ENCODE results near the gene MVB12B.

The MVB12B gene

DNA sequence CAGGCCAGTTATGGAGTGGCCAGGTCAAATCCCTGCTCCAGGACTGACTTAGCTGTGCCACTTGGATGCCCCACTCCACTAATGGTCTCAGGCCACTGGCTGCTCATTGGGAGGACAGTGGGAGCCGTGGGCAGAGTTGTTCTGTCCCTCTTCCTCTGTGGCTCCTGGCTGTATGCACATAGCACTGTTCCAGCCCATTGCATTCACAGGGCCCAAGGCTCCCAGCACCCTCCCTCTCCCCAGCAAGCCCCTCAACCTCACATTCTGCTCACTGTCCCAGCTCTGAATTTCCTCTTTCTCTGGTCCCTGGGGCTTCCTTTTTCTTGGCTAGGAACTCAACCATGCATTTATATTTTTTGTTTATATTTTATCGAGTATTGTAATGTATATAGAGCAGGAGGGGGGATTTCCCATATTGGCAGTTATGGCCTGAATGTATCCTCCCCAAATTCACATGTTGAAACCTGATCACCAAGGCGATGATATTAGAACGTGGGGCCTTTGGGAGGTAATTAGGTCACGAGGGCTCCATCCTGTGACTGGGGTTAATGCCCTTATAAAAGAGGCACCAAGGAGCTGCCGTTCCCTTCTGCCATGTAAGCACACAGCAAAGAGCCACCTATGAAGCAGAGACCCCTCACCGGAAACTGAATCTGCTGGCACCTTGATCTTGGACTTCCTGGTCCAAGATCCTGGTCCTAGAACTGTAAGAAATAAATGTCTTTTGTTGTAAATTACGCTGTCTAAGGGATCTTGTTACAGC, 17.0 kb upstream of the MVB12B start:
- H4K91ac ChIP-seq (ENCODE audit: low read depth, low read length) = no peak overlapping the region
- H2BK120ac ChIP-seq (ENCODE audit: insufficient read depth, low read length, poor library complexity) = no peak overlapping the region
- DNase-seq = no peak
- no peaks in the 10 kb centered on the region for H3K9me3 ChIP-seq (ENCODE audit: insufficient read depth, low read depth, low read length)
- no peaks in the 10 kb centered on the region for H3K36me3 ChIP-seq (ENCODE audit: control insufficient read depth in 1 of 2, insufficient read depth in 2 of 2, low read length in 2 of 2)
- no CpG with 5 or more reads among the region's 8 CpGs for WGBS (ENCODE audit: extremely low coverage, insufficient coverage, insufficient read length)
- no peaks in the 10 kb centered on the region for H3K79me2 ChIP-seq (ENCODE audit: control insufficient read depth, insufficient read depth, low read length, poor library complexity)
- no peak overlapping the region for H2BK12ac ChIP-seq (ENCODE audit: low read length)
- H3K27ac ChIP-seq (ENCODE audit: low read depth, low read length) = no peak overlapping the region
- no peaks in the 10 kb centered on the region for H3K27me3 ChIP-seq (ENCODE audit: insufficient read depth, low read length)
- H3K18ac ChIP-seq (ENCODE audit: low read length) = no peak overlapping the region
- H3K4me3 ChIP-seq (ENCODE audit: low read depth, low read length) = no peak overlapping the region
- peak overlapping the region; percentile 21 for H4K8ac ChIP-seq (ENCODE audit: low read depth, low read length)
- no peak overlapping the region for H3K4me2 ChIP-seq (ENCODE audit: low read length)
- no peak overlapping the region for H2AK5ac ChIP-seq (ENCODE audit: low read length)
- H3K79me1 ChIP-seq (ENCODE audit: low read length) = peaks cover under 1% of the 10 kb centered on the region
- no peak overlapping the region for H3K9ac ChIP-seq (ENCODE audit: low read length)
- no peak overlapping the region for H2BK5ac ChIP-seq (ENCODE audit: low read depth, low read length, poor library complexity)
- H3K23ac ChIP-seq (ENCODE audit: low read length) = no peak overlapping the region
- H3K4me1 ChIP-seq (ENCODE audit: control insufficient read depth in 1 of 2, insufficient read depth in 2 of 2, low read length in 2 of 2) = peaks cover under 1% of the 10 kb centered on the region in 2 experiments
- no peak overlapping the region for H3K4ac ChIP-seq (ENCODE audit: low read depth, low read length)
- H3K14ac ChIP-seq (ENCODE audit: low read length) = no peak overlapping the region
- no peak overlapping the region for H2AFZ ChIP-seq (ENCODE audit: insufficient read depth, low read length, poor library complexity)
- H4K12ac ChIP-seq (ENCODE audit: low read depth, low read length) = no peak overlapping the region

DNA sequence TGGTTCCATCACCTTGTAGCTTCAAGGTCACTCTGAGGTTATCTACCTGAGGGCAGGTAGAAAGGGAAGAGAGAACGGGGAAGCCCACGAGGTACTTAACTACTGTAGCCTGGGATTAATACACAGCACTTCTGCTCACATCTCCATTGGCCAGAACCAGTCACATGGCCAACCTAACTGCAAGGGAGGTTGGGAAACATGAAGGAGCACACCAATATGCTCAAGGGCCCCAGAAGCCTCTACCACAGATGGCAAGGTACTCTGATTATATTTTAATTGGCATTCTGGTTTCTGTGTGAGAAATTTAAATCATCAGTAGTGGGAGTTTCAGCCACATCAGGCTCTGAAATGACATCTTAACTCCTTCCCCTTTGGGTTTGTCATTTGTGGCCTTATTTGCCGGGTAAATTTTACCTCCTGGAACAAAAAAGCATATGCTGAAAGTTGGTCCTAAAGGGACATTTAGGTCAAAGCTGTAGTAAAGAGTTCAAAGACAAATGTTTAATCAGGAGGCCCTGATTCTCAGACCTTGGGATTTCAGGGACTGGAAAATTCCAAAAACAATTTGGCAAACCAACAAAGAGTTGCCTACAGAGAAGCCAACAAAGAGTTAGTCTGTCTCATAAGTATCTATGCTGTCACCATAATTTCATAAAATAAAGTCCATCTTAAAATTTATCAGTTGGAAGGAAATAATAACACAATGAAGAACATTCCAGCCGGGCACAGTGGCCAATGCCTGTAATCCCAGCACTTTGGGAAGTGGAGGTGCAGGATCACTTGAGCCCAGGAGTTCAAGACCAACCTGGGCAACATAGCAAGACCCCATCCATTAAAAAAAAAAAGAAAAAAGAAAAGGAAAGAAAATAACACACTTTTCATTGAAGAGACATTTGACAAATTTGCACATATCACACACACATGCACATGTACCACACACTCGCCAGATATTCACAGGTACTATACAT, 13.8 kb upstream of the MVB12B start:
- H2BK5ac ChIP-seq (ENCODE audit: low read depth, low read length, poor library complexity) = no peak overlapping the region
- H3K23ac ChIP-seq (ENCODE audit: low read length) = no peak overlapping the region
- H3K9me3 ChIP-seq (ENCODE audit: insufficient read depth, low read depth, low read length) = no peaks in the 10 kb centered on the region
- H4K91ac ChIP-seq (ENCODE audit: low read depth, low read length) = no peak overlapping the region
- no CpG with 5 or more reads among the region's 5 CpGs for WGBS (ENCODE audit: extremely low coverage, insufficient coverage, insufficient read length)
- H4K8ac ChIP-seq (ENCODE audit: low read depth, low read length) = no peak overlapping the region
- no peaks in the 10 kb centered on the region for H3K79me1 ChIP-seq (ENCODE audit: low read length)
- no peak overlapping the region for H2AFZ ChIP-seq (ENCODE audit: insufficient read depth, low read length, poor library complexity)
- H4K12ac ChIP-seq (ENCODE audit: low read depth, low read length) = no peak overlapping the region
- no peak overlapping the region for H3K4me3 ChIP-seq (ENCODE audit: low read depth, low read length)
- no peak overlapping the region for H2AK5ac ChIP-seq (ENCODE audit: low read length)
- H2BK120ac ChIP-seq (ENCODE audit: insufficient read depth, low read length, poor library complexity) = no peak overlapping the region
- no peak overlapping the region for H3K9ac ChIP-seq (ENCODE audit: low read length)
- no peak overlapping the region for H3K18ac ChIP-seq (ENCODE audit: low read length)
- H3K14ac ChIP-seq (ENCODE audit: low read length) = no peak overlapping the region
- H2BK12ac ChIP-seq (ENCODE audit: low read length) = no peak overlapping the region
- no peaks in the 10 kb centered on the region for H3K36me3 ChIP-seq (ENCODE audit: control insufficient read depth in 1 of 2, insufficient read depth in 2 of 2, low read length in 2 of 2)
- H3K4ac ChIP-seq (ENCODE audit: low read depth, low read length) = no peak overlapping the region
- no peaks in the 10 kb centered on the region for H3K79me2 ChIP-seq (ENCODE audit: control insufficient read depth, insufficient read depth, low read length, poor library complexity)
- no peak for DNase-seq
- no peak overlapping the region for H3K4me2 ChIP-seq (ENCODE audit: low read length)
- H3K27ac ChIP-seq (ENCODE audit: low read depth, low read length) = no peak overlapping the region
- no peaks in the 10 kb centered on the region for H3K4me1 ChIP-seq (ENCODE audit: control insufficient read depth in 1 of 2, insufficient read depth in 2 of 2, low read length in 2 of 2)
- no peaks in the 10 kb centered on the region for H3K27me3 ChIP-seq (ENCODE audit: insufficient read depth, low read length)

DNA sequence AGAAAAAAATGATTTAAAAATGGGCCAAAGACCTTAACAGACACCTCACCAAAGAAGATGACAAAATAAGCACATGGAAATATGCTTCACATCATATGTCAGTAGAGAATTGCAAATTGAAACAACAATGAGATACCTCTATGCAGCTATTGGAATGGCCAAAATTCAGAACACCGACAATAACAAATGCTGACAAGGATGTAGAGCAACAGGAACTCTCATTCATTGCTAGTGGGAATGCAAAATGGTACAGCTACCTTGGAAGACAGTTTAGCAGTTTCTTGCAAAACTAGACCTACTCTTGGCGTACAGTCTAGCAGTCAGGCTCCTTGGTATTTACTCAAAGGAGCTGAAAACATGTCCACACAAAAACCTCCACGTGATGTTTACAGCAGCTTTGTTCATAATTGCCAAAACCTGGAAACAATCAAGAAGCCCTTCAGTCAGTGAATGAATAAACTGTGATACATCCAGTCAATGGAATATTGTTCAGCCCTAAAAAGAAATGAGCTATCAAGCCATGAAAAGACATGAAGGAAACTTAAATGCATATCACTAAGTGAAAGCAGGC, 10.5 kb upstream of the MVB12B start:
- H2BK5ac ChIP-seq (ENCODE audit: low read depth, low read length, poor library complexity) = no peak overlapping the region
- H4K91ac ChIP-seq (ENCODE audit: low read depth, low read length) = no peak overlapping the region
- H3K4me2 ChIP-seq (ENCODE audit: low read length) = no peak overlapping the region
- H4K8ac ChIP-seq (ENCODE audit: low read depth, low read length) = no peak overlapping the region
- H3K79me2 ChIP-seq (ENCODE audit: control insufficient read depth, insufficient read depth, low read length, poor library complexity) = no peaks in the 10 kb centered on the region
- no peak overlapping the region for H4K12ac ChIP-seq (ENCODE audit: low read depth, low read length)
- no peak overlapping the region for H2AFZ ChIP-seq (ENCODE audit: insufficient read depth, low read length, poor library complexity)
- H3K4me1 ChIP-seq (ENCODE audit: control insufficient read depth in 1 of 2, insufficient read depth in 2 of 2, low read length in 2 of 2) = no peaks in the 10 kb centered on the region
- H3K4ac ChIP-seq (ENCODE audit: low read depth, low read length) = no peak overlapping the region
- no peaks in the 10 kb centered on the region for H3K9me3 ChIP-seq (ENCODE audit: insufficient read depth, low read depth, low read length)
- H3K27ac ChIP-seq (ENCODE audit: low read depth, low read length) = no peak overlapping the region
- no peak overlapping the region for H2AK5ac ChIP-seq (ENCODE audit: low read length)
- no peak for DNase-seq
- H3K36me3 ChIP-seq (ENCODE audit: control insufficient read depth in 1 of 2, insufficient read depth in 2 of 2, low read length in 2 of 2) = no peaks in the 10 kb centered on the region
- H3K9ac ChIP-seq (ENCODE audit: low read length) = no peak overlapping the region
- no peak overlapping the region for H3K14ac ChIP-seq (ENCODE audit: low read length)
- H2BK120ac ChIP-seq (ENCODE audit: insufficient read depth, low read length, poor library complexity) = no peak overlapping the region
- no peak overlapping the region for H3K23ac ChIP-seq (ENCODE audit: low read length)
- H3K4me3 ChIP-seq (ENCODE audit: low read depth, low read length) = no peak overlapping the region
- H3K27me3 ChIP-seq (ENCODE audit: insufficient read depth, low read length) = no peaks in the 10 kb centered on the region
- H2BK12ac ChIP-seq (ENCODE audit: low read length) = no peak overlapping the region
- H3K18ac ChIP-seq (ENCODE audit: low read length) = no peak overlapping the region
- H3K79me1 ChIP-seq (ENCODE audit: low read length) = no peaks in the 10 kb centered on the region
- WGBS (ENCODE audit: extremely low coverage, insufficient coverage, insufficient read length) = no CpG with 5 or more reads among the region's 3 CpGs

DNA sequence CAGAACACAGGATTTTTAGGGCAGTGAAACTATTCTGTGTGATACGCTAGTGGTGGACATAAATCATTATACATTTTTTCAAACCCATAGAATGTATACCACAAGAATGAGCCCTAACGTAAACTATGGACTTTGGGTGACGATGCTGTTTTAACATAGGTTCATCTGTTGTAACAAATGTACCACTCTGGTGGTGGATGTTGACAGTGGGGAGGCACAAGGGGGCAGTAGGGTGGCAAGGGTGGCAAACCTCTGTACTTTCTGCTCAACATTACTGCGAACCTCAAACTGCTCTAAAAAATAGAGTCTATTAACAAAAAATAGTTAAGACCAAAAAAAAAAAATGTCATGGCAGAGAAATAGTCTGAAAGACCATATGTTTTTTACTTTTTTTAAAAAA, 9.1 kb upstream of the MVB12B start:
- H3K79me1 ChIP-seq (ENCODE audit: low read length) = no peaks in the 10 kb centered on the region
- no peak overlapping the region for H3K23ac ChIP-seq (ENCODE audit: low read length)
- H3K4me1 ChIP-seq (ENCODE audit: control insufficient read depth in 1 of 2, insufficient read depth in 2 of 2, low read length in 2 of 2) = no peaks in the 10 kb centered on the region
- H4K8ac ChIP-seq (ENCODE audit: low read depth, low read length) = no peak overlapping the region
- no peaks in the 10 kb centered on the region for H3K27me3 ChIP-seq (ENCODE audit: insufficient read depth, low read length)
- no peak overlapping the region for H2AK5ac ChIP-seq (ENCODE audit: low read length)
- H3K4me2 ChIP-seq (ENCODE audit: low read length) = no peak overlapping the region
- no peak overlapping the region for H3K14ac ChIP-seq (ENCODE audit: low read length)
- no peak overlapping the region for H2BK120ac ChIP-seq (ENCODE audit: insufficient read depth, low read length, poor library complexity)
- H2AFZ ChIP-seq (ENCODE audit: insufficient read depth, low read length, poor library complexity) = no peak overlapping the region
- no peak overlapping the region for H2BK5ac ChIP-seq (ENCODE audit: low read depth, low read length, poor library complexity)
- no peak for DNase-seq
- H3K79me2 ChIP-seq (ENCODE audit: control insufficient read depth, insufficient read depth, low read length, poor library complexity) = no peaks in the 10 kb centered on the region
- no peak overlapping the region for H3K4ac ChIP-seq (ENCODE audit: low read depth, low read length)
- H2BK12ac ChIP-seq (ENCODE audit: low read length) = no peak overlapping the region
- no peaks in the 10 kb centered on the region for H3K36me3 ChIP-seq (ENCODE audit: control insufficient read depth in 1 of 2, insufficient read depth in 2 of 2, low read length in 2 of 2)
- no peak overlapping the region for H3K4me3 ChIP-seq (ENCODE audit: low read depth, low read length)
- no peak overlapping the region for H4K91ac ChIP-seq (ENCODE audit: low read depth, low read length)
- no peak overlapping the region for H3K27ac ChIP-seq (ENCODE audit: low read depth, low read length)
- no peaks in the 10 kb centered on the region for H3K9me3 ChIP-seq (ENCODE audit: insufficient read depth, low read depth, low read length)
- H4K12ac ChIP-seq (ENCODE audit: low read depth, low read length) = no peak overlapping the region
- H3K9ac ChIP-seq (ENCODE audit: low read length) = no peak overlapping the region
- no CpG with 5 or more reads among the region's 4 CpGs for WGBS (ENCODE audit: extremely low coverage, insufficient coverage, insufficient read length)
- H3K18ac ChIP-seq (ENCODE audit: low read length) = no peak overlapping the region
